ENCODE measurements around the gene CAPZA2.
"Not testable (repeated sequence)": the region's sequence is repeated elsewhere in the genome, so short reads cannot be mapped to it uniquely, and the experiment has no call there.

- not testable (repeated sequence) for TF ChIP-seq SMAD3 (CRISPR knock-in tag; IDR thresholded peaks at IDR 0.05; ENCODE audit: borderline replicate concordance); NR3C1 (CRISPR knock-in tag; conservative IDR thresholded peaks at IDR 0.05; ENCODE audit: low read depth); TP53 (CRISPR knock-in tag; IDR thresholded peaks at IDR 0.05); CTCF (IDR thresholded peaks at IDR 0.05); GABPB1 (CRISPR knock-in tag; IDR thresholded peaks at IDR 0.05); USF2 (CRISPR knock-in tag; IDR thresholded peaks at IDR 0.05); ZNF263 (CRISPR knock-in tag; IDR thresholded peaks at IDR 0.05; ENCODE audit: low read depth)
- TF ChIP-seq, protein P1, sequence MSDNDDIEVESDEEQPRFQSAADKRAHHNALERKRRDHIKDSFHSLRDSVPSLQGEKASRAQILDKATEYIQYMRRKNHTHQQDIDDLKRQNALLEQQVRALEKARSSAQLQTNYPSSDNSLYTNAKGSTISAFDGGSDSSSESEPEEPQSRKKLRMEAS (CRISPR knock-in tag; IDR thresholded peaks at IDR 0.05), result not testable (repeated sequence)
- TF ChIP-seq, protein P2, sequence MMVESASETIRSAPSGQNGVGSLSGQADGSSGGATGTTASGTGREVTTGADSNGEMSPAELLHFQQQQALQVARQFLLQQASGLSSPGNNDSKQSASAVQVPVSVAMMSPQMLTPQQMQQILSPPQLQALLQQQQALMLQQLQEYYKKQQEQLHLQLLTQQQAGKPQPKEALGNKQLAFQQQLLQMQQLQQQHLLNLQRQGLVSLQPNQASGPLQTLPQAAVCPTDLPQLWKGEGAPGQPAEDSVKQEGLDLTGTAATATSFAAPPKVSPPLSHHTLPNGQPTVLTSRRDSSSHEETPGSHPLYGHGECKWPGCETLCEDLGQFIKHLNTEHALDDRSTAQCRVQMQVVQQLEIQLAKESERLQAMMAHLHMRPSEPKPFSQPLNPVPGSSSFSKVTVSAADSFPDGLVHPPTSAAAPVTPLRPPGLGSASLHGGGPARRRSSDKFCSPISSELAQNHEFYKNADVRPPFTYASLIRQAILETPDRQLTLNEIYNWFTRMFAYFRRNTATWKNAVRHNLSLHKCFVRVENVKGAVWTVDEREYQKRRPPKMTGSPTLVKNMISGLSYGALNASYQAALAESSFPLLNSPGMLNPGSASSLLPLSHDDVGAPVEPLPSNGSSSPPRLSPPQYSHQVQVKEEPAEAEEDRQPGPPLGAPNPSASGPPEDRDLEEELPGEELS (CRISPR knock-in tag; IDR thresholded peaks at IDR 0.05), result not testable (repeated sequence)
- TF ChIP-seq, protein P3, sequence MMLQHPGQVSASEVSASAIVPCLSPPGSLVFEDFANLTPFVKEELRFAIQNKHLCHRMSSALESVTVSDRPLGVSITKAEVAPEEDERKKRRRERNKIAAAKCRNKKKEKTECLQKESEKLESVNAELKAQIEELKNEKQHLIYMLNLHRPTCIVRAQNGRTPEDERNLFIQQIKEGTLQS (CRISPR knock-in tag; conservative IDR thresholded peaks at IDR 0.05), result not testable (repeated sequence)
- TF ChIP-seq, protein P4, sequence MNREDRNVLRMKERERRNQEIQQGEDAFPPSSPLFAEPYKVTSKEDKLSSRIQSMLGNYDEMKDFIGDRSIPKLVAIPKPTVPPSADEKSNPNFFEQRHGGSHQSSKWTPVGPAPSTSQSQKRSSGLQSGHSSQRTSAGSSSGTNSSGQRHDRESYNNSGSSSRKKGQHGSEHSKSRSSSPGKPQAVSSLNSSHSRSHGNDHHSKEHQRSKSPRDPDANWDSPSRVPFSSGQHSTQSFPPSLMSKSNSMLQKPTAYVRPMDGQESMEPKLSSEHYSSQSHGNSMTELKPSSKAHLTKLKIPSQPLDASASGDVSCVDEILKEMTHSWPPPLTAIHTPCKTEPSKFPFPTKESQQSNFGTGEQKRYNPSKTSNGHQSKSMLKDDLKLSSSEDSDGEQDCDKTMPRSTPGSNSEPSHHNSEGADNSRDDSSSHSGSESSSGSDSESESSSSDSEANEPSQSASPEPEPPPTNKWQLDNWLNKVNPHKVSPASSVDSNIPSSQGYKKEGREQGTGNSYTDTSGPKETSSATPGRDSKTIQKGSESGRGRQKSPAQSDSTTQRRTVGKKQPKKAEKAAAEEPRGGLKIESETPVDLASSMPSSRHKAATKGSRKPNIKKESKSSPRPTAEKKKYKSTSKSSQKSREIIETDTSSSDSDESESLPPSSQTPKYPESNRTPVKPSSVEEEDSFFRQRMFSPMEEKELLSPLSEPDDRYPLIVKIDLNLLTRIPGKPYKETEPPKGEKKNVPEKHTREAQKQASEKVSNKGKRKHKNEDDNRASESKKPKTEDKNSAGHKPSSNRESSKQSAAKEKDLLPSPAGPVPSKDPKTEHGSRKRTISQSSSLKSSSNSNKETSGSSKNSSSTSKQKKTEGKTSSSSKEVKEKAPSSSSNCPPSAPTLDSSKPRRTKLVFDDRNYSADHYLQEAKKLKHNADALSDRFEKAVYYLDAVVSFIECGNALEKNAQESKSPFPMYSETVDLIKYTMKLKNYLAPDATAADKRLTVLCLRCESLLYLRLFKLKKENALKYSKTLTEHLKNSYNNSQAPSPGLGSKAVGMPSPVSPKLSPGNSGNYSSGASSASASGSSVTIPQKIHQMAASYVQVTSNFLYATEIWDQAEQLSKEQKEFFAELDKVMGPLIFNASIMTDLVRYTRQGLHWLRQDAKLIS (CRISPR knock-in tag; IDR thresholded peaks at IDR 0.05; ENCODE audit: borderline replicate concordance), result not testable (repeated sequence)
Observed at GRCh38 chr7:116936844-116937243, 74.5 kb downstream of the CAPZA2 start.

Measured in WTC11 (cell line).